HG03045 (cell line): ENCODE results near the gene ATG16L2.
"Not testable (repeated sequence)": the region's sequence is repeated elsewhere in the genome, so short reads cannot be mapped to it uniquely, and the experiment has no call there.

Experiments used
- ATAC-seq: cut with Tn5 transposase; IDR thresholded peaks from one replicate; pipeline ENCODE4 v1.9.1; 2021; ENCODE audit warnings: mild to moderate bottlenecking, moderate library complexity; ENCODE audit not compliant: unreplicated experiment

The ATG16L2 gene

GRCh38 chr11:72778535-72779494, 35.4 kb upstream of the ATG16L2 start:
- ATAC-seq = no peak

GRCh38 chr11:72779495-72780128, 34.6 kb upstream of the ATG16L2 start:
- no peak for ATAC-seq

GRCh38 chr11:72780296-72781062, 33.7 kb upstream of the ATG16L2 start:
- ATAC-seq = no peak

- no peak for ATAC-seq
Measured at GRCh38 chr11:72781063-72781312, 33.2 kb upstream of the ATG16L2 start.

- no peak for ATAC-seq
Measured at GRCh38 chr11:72781313-72782080, 32.7 kb upstream of the ATG16L2 start.

GRCh38 chr11:72782081-72782920, 31.9 kb upstream of the ATG16L2 start:
- no peak for ATAC-seq

- no peak for ATAC-seq
Measured at GRCh38 chr11:72783144-72783905, 30.9 kb upstream of the ATG16L2 start.

- no peak for ATAC-seq
Measured at GRCh38 chr11:72784662-72785061, 29.5 kb upstream of the ATG16L2 start.

- ATAC-seq = no peak
Measured at GRCh38 chr11:72786305-72787215, 27.7 kb upstream of the ATG16L2 start.

- ATAC-seq = no peak
Measured at GRCh38 chr11:72787216-72788104, 26.8 kb upstream of the ATG16L2 start.

GRCh38 chr11:72788241-72788640, 26.0 kb upstream of the ATG16L2 start:
- ATAC-seq = no peak

- ATAC-seq = no peak
Measured at GRCh38 chr11:72789493-72790131, 24.6 kb upstream of the ATG16L2 start.

- not testable (repeated sequence) for ATAC-seq
Measured at GRCh38 chr11:72791228-72791627, 23.0 kb upstream of the ATG16L2 start.

GRCh38 chr11:72792437-72793021, 21.7 kb upstream of the ATG16L2 start:
- ATAC-seq = no peak

GRCh38 chr11:72793076-72793424, 21.2 kb upstream of the ATG16L2 start:
- ATAC-seq = no peak
